ENCODE measurements around the gene MRTFA. TPM values are rescaled to one million over a fixed set of nuclear protein-coding genes. Genes with fewer than 3 reads are reported as not detected.

The MRTFA gene
- total RNA-seq, 1 donor from 2014 or later = 105 TPM

GRCh38 chr22:40624770-40625169 is 11.7 kb downstream of the MRTFA start:
- Mint-ChIP-seq H3K36me3 (peaks cover 22% of the 10 kb centered on the region), H3K27ac (no peak overlapping the region), H3K4me1 (peaks cover 22% of the 10 kb centered on the region), H3K4me3 (no peak overlapping the region), H3K9me3 (peaks cover 21% of the 10 kb centered on the region), H3K27me3 (ENCODE audit: low read depth) (no peaks in the 10 kb centered on the region)
- no peak for DNase-seq (ENCODE audit: low spot score in 2 of 2, unreplicated experiment in 2 of 2)
- no peak for TF ChIP-seq CTCF (IDR thresholded peaks at IDR 0.05; ENCODE audit: unreplicated experiment)

- Mint-ChIP-seq H3K27ac (no peak overlapping the region), H3K36me3 (peaks cover 33% of the 10 kb centered on the region), H3K27me3 (ENCODE audit: low read depth) (no peaks in the 10 kb centered on the region), H3K9me3 (peaks cover 28% of the 10 kb centered on the region), H3K4me3 (no peak overlapping the region), H3K4me1 (peaks cover 11% of the 10 kb centered on the region)
- TF ChIP-seq CTCF (IDR thresholded peaks at IDR 0.05; ENCODE audit: unreplicated experiment) = no peak
- DNase-seq (ENCODE audit: low spot score in 2 of 2, unreplicated experiment in 2 of 2) = no peak
Measured at GRCh38 chr22:40621309-40622151, 15.0 kb downstream of the MRTFA start.

GRCh38 chr22:40620464-40621046 is 16.0 kb downstream of the MRTFA start:
- no peak overlapping the region for H3K4me3 Mint-ChIP-seq
- peaks cover 16% of the 10 kb centered on the region for H3K4me1 Mint-ChIP-seq
- no peaks in the 10 kb centered on the region for H3K27me3 Mint-ChIP-seq (ENCODE audit: low read depth)
- TF ChIP-seq CTCF (IDR thresholded peaks at IDR 0.05; ENCODE audit: unreplicated experiment) = no peak
- peaks cover 34% of the 10 kb centered on the region for H3K36me3 Mint-ChIP-seq
- no peak for DNase-seq (ENCODE audit: low spot score in 2 of 2, unreplicated experiment in 2 of 2)
- no peak overlapping the region for H3K27ac Mint-ChIP-seq
- peaks cover 28% of the 10 kb centered on the region for H3K9me3 Mint-ChIP-seq

- Mint-ChIP-seq H3K27ac (no peak overlapping the region), H3K4me1 (peaks cover 12% of the 10 kb centered on the region), H3K36me3 (peaks cover 34% of the 10 kb centered on the region)
Measured at GRCh38 chr22:40618400-40618799, 18.1 kb downstream of the MRTFA start.

GRCh38 chr22:40616578-40616977 is 19.9 kb downstream of the MRTFA start:
- peaks cover 22% of the 10 kb centered on the region for H3K36me3 Mint-ChIP-seq
- H3K4me1 Mint-ChIP-seq = peaks cover 24% of the 10 kb centered on the region
- peaks cover 17% of the 10 kb centered on the region for H3K9me3 Mint-ChIP-seq
- no peak for TF ChIP-seq CTCF (IDR thresholded peaks at IDR 0.05; ENCODE audit: unreplicated experiment)
- H3K27ac Mint-ChIP-seq = peak overlapping the region; percentile 52
- no peaks in the 10 kb centered on the region for H3K27me3 Mint-ChIP-seq (ENCODE audit: low read depth)
- DNase-seq (ENCODE audit: low spot score in 2 of 2, unreplicated experiment in 2 of 2) = no peak
- H3K4me3 Mint-ChIP-seq = no peak overlapping the region

More at GRCh38 chr22:40618400-40618799, 18.1 kb downstream of the MRTFA start:
- TF ChIP-seq CTCF (IDR thresholded peaks at IDR 0.05; ENCODE audit: unreplicated experiment) = no peak
- Mint-ChIP-seq H3K4me3 (no peak overlapping the region), H3K27me3 (ENCODE audit: low read depth) (no peaks in the 10 kb centered on the region), H3K9me3 (peaks cover 28% of the 10 kb centered on the region)
- no peak for DNase-seq (ENCODE audit: low spot score in 2 of 2, unreplicated experiment in 2 of 2)

Measured in mesothelial cell of epicardium (in vitro differentiated cells).